ENCODE data around the gene CADM2. TPM values are rescaled to one million over a fixed set of nuclear protein-coding genes. Genes with fewer than 3 reads are reported as not detected.

Gene CADM2
- total and polyA plus RNA-seq, 8 donors, result 0.28 to 4.6 (median 0.42) TPM

DNA sequence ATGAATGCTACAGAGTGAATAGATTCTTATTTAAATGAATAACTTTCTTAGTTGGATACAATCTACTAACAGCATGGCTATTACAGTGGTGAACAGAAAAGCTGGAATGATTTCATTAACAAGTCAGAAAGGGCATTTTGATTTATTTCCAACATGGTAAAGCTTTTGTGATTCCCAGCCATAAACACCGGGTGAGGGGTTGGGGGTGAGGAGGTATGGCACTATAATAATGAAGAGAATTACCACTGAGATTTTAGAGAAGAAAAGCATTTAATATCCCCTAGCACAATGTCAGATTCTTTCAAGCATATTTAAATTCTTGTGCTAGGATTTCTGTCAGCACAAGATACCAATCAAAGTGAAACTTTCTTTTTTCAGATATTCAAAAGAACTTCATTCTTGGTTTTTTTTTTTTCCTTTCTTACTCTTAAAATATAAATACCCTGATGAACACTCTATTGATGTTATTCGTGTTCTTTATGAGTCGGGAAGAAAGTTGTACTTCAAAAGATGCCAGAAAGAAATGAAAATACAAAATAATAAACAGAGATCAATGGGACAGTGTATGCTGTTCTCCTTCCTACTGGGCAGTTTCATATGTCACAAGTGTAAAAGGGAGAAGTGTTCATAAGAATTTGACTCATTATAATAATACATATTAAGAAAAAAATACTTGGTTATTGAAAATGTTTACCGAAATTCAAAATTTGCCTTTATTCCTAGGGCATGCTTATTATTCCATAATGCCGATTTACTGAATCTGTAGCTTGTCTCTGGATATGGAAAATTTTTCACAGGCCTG, 522.8 kb downstream of the CADM2 start:
- no peaks in the 10 kb centered on the region for H3K4me1 ChIP-seq
- H3K27me3 ChIP-seq, result no peaks in the 10 kb centered on the region
- H3K4me3 ChIP-seq, result no peak overlapping the region
- DNase-seq (no peak), ATAC-seq (no peak), FAIRE-seq (no peak)
- no peak overlapping the region for H3K27ac ChIP-seq
- 79 to 85% methylated on average over 5 of the region's 5 CpGs for WGBS, 2 donors
- TF ChIP-seq, protein P1, sequence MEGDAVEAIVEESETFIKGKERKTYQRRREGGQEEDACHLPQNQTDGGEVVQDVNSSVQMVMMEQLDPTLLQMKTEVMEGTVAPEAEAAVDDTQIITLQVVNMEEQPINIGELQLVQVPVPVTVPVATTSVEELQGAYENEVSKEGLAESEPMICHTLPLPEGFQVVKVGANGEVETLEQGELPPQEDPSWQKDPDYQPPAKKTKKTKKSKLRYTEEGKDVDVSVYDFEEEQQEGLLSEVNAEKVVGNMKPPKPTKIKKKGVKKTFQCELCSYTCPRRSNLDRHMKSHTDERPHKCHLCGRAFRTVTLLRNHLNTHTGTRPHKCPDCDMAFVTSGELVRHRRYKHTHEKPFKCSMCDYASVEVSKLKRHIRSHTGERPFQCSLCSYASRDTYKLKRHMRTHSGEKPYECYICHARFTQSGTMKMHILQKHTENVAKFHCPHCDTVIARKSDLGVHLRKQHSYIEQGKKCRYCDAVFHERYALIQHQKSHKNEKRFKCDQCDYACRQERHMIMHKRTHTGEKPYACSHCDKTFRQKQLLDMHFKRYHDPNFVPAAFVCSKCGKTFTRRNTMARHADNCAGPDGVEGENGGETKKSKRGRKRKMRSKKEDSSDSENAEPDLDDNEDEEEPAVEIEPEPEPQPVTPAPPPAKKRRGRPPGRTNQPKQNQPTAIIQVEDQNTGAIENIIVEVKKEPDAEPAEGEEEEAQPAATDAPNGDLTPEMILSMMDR (IDR thresholded peaks at IDR 0.05), result no peak
- no peaks in the 10 kb centered on the region for H3K36me3 ChIP-seq
- intact Hi-C loops (cut with DNase I), result no loop called here
- no peaks in the 10 kb centered on the region for H3K9me3 ChIP-seq

DNA sequence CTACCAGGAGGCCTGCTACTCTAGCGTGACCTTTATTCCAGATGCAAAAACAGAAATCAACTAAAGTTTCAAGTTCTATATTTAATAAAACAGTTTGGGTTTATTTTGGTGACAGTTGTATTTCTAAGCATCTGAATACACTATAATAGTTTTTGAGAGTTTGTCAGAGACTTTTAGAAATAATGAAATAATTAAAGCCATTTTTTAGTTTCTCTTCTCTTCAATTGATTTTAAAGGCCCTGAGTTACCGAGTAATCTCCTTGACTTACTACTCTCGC, 523.4 kb downstream of the CADM2 start:
- ATAC-seq, result no peak
- Histone ChIP-seq H3K4me1 (no peaks in the 10 kb centered on the region), H3K27me3 (no peaks in the 10 kb centered on the region), H3K36me3 (no peaks in the 10 kb centered on the region), H3K9me3 (no peaks in the 10 kb centered on the region), H3K4me3 (no peak overlapping the region), H3K27ac (no peak overlapping the region)
- no peak for FAIRE-seq
- DNase-seq, result no peak
- WGBS, 2 donors, result 88 to 97% methylated on average over 3 of the region's 3 CpGs
- TF ChIP-seq, protein P1 (IDR thresholded peaks at IDR 0.05), result no peak
- intact Hi-C loops (cut with DNase I), result no loop called here

DNA sequence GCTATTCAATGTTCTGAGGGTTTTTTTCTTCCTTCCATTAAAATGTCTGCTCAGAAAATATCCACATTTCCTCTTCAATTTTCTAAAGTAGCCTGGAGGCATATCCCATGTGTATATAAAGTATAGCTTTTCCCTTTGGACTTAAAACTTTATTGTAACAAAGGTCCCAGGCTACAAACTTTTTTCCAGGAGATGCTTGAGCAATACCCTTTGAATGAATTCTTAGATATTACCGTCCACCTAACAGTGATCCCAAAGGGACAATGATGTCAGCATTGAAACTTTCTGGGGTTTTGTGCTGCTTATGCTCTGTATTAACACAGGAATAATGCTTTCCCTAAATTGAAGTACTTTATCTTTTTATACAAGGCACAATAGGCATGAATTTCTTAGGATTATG, 525.2 kb downstream of the CADM2 start:
- Histone ChIP-seq H3K9me3 (no peaks in the 10 kb centered on the region), H3K27me3 (no peaks in the 10 kb centered on the region), H3K4me3 (no peak overlapping the region), H3K36me3 (no peaks in the 10 kb centered on the region), H3K4me1 (no peaks in the 10 kb centered on the region), H3K27ac (no peak overlapping the region)
- FAIRE-seq, result no peak
- 74 to 98% methylated on average over 1 of the region's 1 CpG for WGBS, 2 donors
- intact Hi-C loops (cut with DNase I), result no loop called here
- DNase-seq, result no peak
- TF ChIP-seq, protein P1 (IDR thresholded peaks at IDR 0.05), result no peak
- ATAC-seq, result no peak

DNA sequence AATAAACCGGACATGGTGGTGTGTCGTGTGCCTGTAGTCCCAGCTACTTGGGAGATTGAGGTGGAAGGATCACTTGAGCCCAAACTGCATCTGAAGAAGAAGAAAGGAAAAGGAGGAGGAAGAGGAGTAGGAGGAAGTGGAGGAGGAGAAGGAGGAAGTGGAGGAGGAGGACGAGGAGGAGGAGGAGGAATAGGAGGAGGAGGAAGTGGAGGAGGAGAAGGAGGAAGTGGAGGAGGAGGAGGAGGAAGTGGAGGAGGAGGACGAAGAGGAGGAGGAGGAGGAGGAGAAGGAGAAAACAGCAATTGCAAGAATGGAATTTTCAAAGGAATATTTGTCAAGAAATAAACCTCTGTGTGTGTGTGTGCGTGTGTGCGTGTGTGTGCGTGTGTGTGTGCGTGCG, 528.6 kb downstream of the CADM2 start:
- FAIRE-seq (no peak), ATAC-seq (no peak), DNase-seq (no peak)
- H3K36me3 ChIP-seq, result no peaks in the 10 kb centered on the region
- H3K27me3 ChIP-seq, result no peaks in the 10 kb centered on the region
- H3K9me3 ChIP-seq, result no peaks in the 10 kb centered on the region
- no peak overlapping the region for H3K27ac ChIP-seq
- TF ChIP-seq, protein P1 (IDR thresholded peaks at IDR 0.05), result no peak
- H3K4me3 ChIP-seq, result no peak overlapping the region
- intact Hi-C loops (cut with DNase I), result no loop called here
- no peaks in the 10 kb centered on the region for H3K4me1 ChIP-seq
- 74 to 81% methylated on average over 9 of the region's 9 CpGs for WGBS, 2 donors

DNA sequence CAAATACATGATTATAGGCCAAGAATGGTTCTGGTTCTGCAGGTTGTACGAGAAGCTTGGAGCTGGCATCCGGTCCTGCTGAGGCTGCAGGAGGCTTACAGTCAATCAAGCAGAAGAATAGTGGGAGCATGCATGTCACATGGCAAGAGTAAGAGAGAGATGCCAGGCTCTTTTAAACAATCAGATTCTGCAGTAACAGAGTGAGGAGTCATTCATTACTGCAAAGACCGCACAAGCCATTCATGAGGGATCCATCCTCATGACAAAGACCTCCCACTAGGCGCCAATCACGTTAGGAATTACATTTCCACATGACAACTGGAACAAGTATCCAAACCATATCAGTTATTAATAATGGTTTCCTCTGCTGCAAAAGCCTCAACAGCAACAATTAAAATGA, 536.8 kb downstream of the CADM2 start:
- no peak for FAIRE-seq
- intact Hi-C loops (cut with DNase I), result no loop called here
- 57 to 74% methylated on average over 5 of the region's 5 CpGs for WGBS, 2 donors

More for the DNA sequence above, 536.8 kb downstream of the CADM2 start:
- TF ChIP-seq, protein P1 (IDR thresholded peaks at IDR 0.05), result no peak
- no peaks in the 10 kb centered on the region for H3K4me1 ChIP-seq
- no peak for DNase-seq
- H3K36me3 ChIP-seq, result no peaks in the 10 kb centered on the region
- no peaks in the 10 kb centered on the region for H3K27me3 ChIP-seq
- no peaks in the 10 kb centered on the region for H3K9me3 ChIP-seq
- no peak for ATAC-seq
- no peak overlapping the region for H3K4me3 ChIP-seq
- no peak overlapping the region for H3K27ac ChIP-seq

All from pancreas (tissue), 10 donors.